Calu3 (cell line): ENCODE measurements around the gene PCSK5. TPM values are rescaled to one million over a fixed set of nuclear protein-coding genes. Genes with fewer than 3 reads are reported as not detected.

Source experiments
- BruUV-seq: library from RNA; stranded (reverse); fragments of 400-500 nt; replicated peaks from 2 replicates; lab custom pipeline; 2021; lab: Mats Ljungman, UMichigan
- CTCF ChIA-PET: fragments of 300-600 bp; sonication (Branson Sonifier 250); formaldehyde crosslinking; loops from one replicate; lab custom pipeline; 2022; ENCODE audit warnings: antibody characterized with exemption; lab: Charles Lee
- DNase-seq: peaks from one replicate; pipeline ENCODE4 v3.0.0; 2022
- H3K27ac Mint-ChIP-seq: one replicate; pipeline ENCODE4 v1.8.0; 2022; ENCODE audit warnings: mixed read lengths; ENCODE audit not compliant: unreplicated experiment
- H3K27me3 Mint-ChIP-seq: one replicate; pipeline ENCODE4 v1.8.0; 2022; ENCODE audit warnings: mixed read lengths; ENCODE audit not compliant: unreplicated experiment
- H3K36me3 Mint-ChIP-seq: one replicate; pipeline ENCODE4 v1.8.0; 2022; ENCODE audit warnings: mild to moderate bottlenecking, moderate library complexity, mixed read lengths; ENCODE audit not compliant: insufficient read depth, unreplicated experiment
- H3K4me1 Mint-ChIP-seq: one replicate; pipeline ENCODE4 v1.8.0; 2022; ENCODE audit warnings: mild to moderate bottlenecking, low read depth, mixed read lengths; ENCODE audit not compliant: unreplicated experiment
- H3K4me3 Mint-ChIP-seq: one replicate; pipeline ENCODE4 v1.8.0; 2022; ENCODE audit warnings: mild to moderate bottlenecking, low read depth, moderate library complexity, mixed read lengths; ENCODE audit not compliant: unreplicated experiment
- H3K9me3 Mint-ChIP-seq: one replicate; pipeline ENCODE4 v1.8.0; 2022; ENCODE audit warnings: low read depth, mixed read lengths; ENCODE audit not compliant: unreplicated experiment
- intact Hi-C: fragments of 100-400 bp; cut with micrococcal nuclease; formaldehyde crosslinking; loops from one replicate; pipeline ENCODE4 v1.10.0; 2022; ENCODE audit not compliant: unreplicated experiment
- total RNA-seq: library from RNA; stranded (reverse); gene quantifications from 2 replicates; pipeline ENCODE4 v1.2.3, GENCODE V29; 2022
- TF ChIP-seq, protein P1 (sequence below): fragments of 200-600 bp; IDR thresholded peaks from one replicate; pipeline ENCODE4 v1.8.0; 2022; ENCODE audit warnings: antibody characterized with exemption; ENCODE audit not compliant: unreplicated experiment

The PCSK5 gene
- total RNA-seq, 1 experiment from 2014 or later = 38.4 TPM

DNA sequence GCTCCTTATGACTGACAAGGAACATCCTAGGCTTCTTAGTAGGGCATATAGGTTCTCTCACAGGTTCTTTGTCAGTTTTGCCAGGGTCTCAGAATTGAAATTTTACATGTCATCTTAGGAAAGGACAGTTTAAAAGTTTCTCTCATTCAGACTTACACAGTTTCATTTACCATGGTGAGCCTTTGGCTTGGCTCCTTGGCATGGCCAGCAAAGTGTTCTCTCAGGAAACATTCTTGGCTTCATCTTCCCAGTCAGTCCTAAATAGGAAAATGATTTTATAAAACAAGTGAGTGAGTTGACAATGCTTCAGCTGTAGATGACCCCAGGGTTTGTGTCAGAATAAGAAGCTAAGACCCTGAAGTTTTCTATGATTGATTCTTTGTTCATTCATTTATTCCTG lies 191.6 kb downstream of the PCSK5 start:
- Mint-ChIP-seq H3K9me3 (no peaks in the 10 kb centered on the region), H3K4me3 (no peak overlapping the region), H3K36me3 (peaks cover 6% of the 10 kb centered on the region), H3K27ac (no peak overlapping the region), H3K27me3 (no peaks in the 10 kb centered on the region), H3K4me1 (no peaks in the 10 kb centered on the region)
- CTCF ChIA-PET = interaction anchor here (0.5 kb wide), 1 partner anchor 301 kb away, joined by 3 read pairs; no protein-coding TSS in a partner anchor
- no peak for DNase-seq
- TF ChIP-seq, protein P1, sequence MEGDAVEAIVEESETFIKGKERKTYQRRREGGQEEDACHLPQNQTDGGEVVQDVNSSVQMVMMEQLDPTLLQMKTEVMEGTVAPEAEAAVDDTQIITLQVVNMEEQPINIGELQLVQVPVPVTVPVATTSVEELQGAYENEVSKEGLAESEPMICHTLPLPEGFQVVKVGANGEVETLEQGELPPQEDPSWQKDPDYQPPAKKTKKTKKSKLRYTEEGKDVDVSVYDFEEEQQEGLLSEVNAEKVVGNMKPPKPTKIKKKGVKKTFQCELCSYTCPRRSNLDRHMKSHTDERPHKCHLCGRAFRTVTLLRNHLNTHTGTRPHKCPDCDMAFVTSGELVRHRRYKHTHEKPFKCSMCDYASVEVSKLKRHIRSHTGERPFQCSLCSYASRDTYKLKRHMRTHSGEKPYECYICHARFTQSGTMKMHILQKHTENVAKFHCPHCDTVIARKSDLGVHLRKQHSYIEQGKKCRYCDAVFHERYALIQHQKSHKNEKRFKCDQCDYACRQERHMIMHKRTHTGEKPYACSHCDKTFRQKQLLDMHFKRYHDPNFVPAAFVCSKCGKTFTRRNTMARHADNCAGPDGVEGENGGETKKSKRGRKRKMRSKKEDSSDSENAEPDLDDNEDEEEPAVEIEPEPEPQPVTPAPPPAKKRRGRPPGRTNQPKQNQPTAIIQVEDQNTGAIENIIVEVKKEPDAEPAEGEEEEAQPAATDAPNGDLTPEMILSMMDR = no peak
- BruUV-seq = no TSS peak
- intact Hi-C loops = no loop called here

DNA sequence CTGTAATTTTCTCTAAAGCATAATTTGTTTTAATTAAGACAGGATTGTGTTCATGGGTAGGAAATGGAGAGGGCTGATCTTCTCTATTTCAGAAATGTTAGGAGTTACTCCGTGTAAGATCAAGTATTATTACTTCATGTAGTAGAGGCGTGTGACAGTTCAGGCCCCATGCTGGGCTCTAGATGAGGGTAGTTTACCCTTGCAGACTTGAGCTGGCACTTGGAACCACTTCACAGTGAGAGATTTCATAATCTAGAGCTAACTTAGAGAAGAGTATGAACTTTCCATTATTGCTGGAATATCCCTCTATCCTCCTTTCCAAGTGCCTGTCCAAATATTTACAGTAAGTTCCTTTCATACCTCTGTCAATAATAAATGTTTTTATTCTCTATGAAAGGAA lies 195.1 kb downstream of the PCSK5 start:
- H3K27ac Mint-ChIP-seq = no peak overlapping the region
- intact Hi-C loops = no loop called here
- no peaks in the 10 kb centered on the region for H3K27me3 Mint-ChIP-seq
- TF ChIP-seq, protein P1 = no peak
- no peaks in the 10 kb centered on the region for H3K9me3 Mint-ChIP-seq
- H3K36me3 Mint-ChIP-seq = no peaks in the 10 kb centered on the region
- DNase-seq = no peak
- H3K4me3 Mint-ChIP-seq = no peak overlapping the region
- no TSS peak for BruUV-seq
- no peaks in the 10 kb centered on the region for H3K4me1 Mint-ChIP-seq
- CTCF ChIA-PET = no interaction called here

DNA sequence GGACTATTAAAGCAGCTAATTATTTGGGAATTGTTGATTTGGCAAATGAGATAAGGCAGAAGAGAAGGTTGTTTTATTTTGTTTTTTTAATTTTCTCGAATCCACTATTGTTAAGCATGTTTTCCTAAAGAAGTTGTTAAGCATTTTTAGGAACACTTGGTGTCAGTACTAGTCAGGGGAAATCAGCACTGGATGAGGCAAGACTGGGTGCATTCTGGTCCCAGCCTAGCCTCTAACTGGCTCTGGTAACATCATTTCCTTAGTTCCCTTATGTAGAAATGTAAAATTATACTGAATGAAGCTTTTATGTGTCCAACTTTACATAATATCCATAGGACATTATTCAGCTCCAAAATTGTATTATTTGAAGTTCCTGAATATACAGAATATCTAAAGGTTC lies 196.1 kb downstream of the PCSK5 start:
- H3K4me3 Mint-ChIP-seq = no peak overlapping the region
- intact Hi-C loops = no loop called here
- TF ChIP-seq, protein P1 = no peak
- no peaks in the 10 kb centered on the region for H3K9me3 Mint-ChIP-seq
- no peaks in the 10 kb centered on the region for H3K36me3 Mint-ChIP-seq
- CTCF ChIA-PET = no interaction called here
- H3K4me1 Mint-ChIP-seq = no peaks in the 10 kb centered on the region
- no peak for DNase-seq
- BruUV-seq = no TSS peak
- H3K27me3 Mint-ChIP-seq = no peaks in the 10 kb centered on the region
- H3K27ac Mint-ChIP-seq = no peak overlapping the region

DNA sequence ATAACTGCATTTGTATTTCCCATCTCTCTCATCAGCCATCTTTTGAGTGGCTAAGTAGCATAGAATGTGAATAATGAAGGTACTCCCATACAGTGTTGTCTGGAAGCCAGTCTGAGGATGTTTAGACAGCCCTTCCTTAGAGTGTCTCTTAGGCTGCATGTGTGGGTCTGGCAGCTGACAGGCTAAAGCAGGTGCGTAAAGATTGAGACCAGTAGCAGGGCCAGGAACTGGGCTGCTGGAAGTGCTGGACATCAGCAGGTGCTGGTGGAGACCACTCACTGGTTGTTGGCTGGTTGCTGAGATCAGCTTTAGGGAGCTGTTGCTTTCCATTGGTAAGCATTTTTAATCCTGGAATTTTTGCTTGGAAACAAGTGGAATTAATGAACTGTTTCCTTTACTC lies 197.5 kb downstream of the PCSK5 start:
- Mint-ChIP-seq H3K27me3 (no peaks in the 10 kb centered on the region), H3K9me3 (no peaks in the 10 kb centered on the region), H3K36me3 (peaks cover 3% of the 10 kb centered on the region), H3K27ac (no peak overlapping the region), H3K4me1 (no peaks in the 10 kb centered on the region), H3K4me3 (no peak overlapping the region)
- CTCF ChIA-PET = no interaction called here
- intact Hi-C loops = no loop called here
- DNase-seq = no peak
- BruUV-seq = no TSS peak
- TF ChIP-seq, protein P1 = no peak
